Measurements from ENCODE around the gene GATA3. TPM values are rescaled to one million over a fixed set of nuclear protein-coding genes. Genes with fewer than 3 reads are reported as not detected.

GATA3 gene
- total and polyA plus RNA-seq, 2 of the 8 experiments (the other 6 are each of a cell fraction or from before 2014, with no cell fraction given), result 0.02 to 0.43 TPM

DNA sequence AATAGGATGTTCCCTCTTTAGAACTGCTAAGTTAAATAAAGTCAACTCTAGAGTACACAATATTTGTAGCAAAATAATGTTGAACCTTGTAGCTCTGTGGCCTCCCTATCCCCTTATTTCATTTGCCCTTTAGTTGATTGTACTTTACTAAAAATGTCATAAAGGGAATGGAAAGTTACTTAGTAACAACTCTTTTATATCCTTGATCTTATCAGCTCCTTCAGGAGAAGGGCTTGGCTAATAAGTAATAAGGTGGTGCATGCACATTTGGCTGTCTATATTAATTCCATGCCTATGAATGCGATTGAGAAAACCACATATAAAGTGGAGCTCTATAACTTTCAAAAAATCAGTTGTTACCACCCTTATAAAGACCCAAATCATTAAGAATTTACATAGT is 41.5 kb upstream of the GATA3 start:
- Histone ChIP-seq H4K8ac (ENCODE audit: extremely low read depth, insufficient read depth, low read length) (no peak overlapping the region), H3K18ac (ENCODE audit: extremely low read depth, low read length) (no peak overlapping the region), H2BK12ac (ENCODE audit: low read depth, low read length) (no peak overlapping the region), H2BK20ac (ENCODE audit: low read length) (no peak overlapping the region), H4K20me1 (replicated peaks in 1 of 2; ENCODE audit: control insufficient read depth in 1 of 2, insufficient read depth in 2 of 2, low read length in 2 of 2) (no peaks in the 10 kb centered on the region), H3K23ac (ENCODE audit: insufficient read length) (no peak overlapping the region), H2AFZ (ENCODE audit: low read length) (no peak overlapping the region), H3K79me2 (ENCODE audit: control insufficient read depth in 1 of 2, insufficient read depth in 2 of 2, low read length in 2 of 2) (no peaks in the 10 kb centered on the region), H3K4me1 (replicated peaks in 1 of 4; ENCODE audit: control insufficient read depth in 3 of 4, insufficient read depth in 4 of 4, low read length in 3 of 4) (peaks cover 0 to 5% (median 0%) of the 10 kb centered on the region in 4 experiments; a peak in 2 of 7 replicates), H3K79me1 (ENCODE audit: low read depth, low read length) (no peaks in the 10 kb centered on the region), H3K23me2 (ENCODE audit: low read depth, low read length) (no peaks in the 10 kb centered on the region), H2BK5ac (ENCODE audit: low read depth, low read length) (no peak overlapping the region), H3K36me3 (ENCODE audit: control insufficient read depth in 2 of 4, insufficient read depth in 4 of 4, low read length in 3 of 4) (peaks cover 0 to 11% (median 0%) of the 10 kb centered on the region in 4 experiments; a peak in 3 of 8 replicates), H3K9ac (replicated peaks in 1 of 4; ENCODE audit: extremely low read depth in 1 of 4, low read depth in 3 of 4, low read length in 3 of 4) (no peak overlapping the region), H2BK15ac (ENCODE audit: low read length) (no peak overlapping the region), H3K9me3 (ENCODE audit: insufficient read depth in 2 of 2, low read depth in 1 of 2, low read length in 1 of 2) (no peaks in the 10 kb centered on the region), H3K14ac (ENCODE audit: insufficient read length) (no peak overlapping the region), H3K4me3 (ENCODE audit: extremely low read depth in 1 of 4, insufficient read depth in 2 of 4, low read depth in 3 of 4, low read length in 4 of 4) (no peak overlapping the region), H4K91ac (replicated peaks; ENCODE audit: insufficient read length, low read length) (no peak overlapping the region), H2AK5ac (ENCODE audit: low read depth, low read length) (no peak overlapping the region), H3K27me3 (replicated peaks in 1 of 4; ENCODE audit: control insufficient read depth in 3 of 4, extremely low read depth in 1 of 4, insufficient read depth in 3 of 4, low read length in 3 of 4) (no peaks in the 10 kb centered on the region), H4K5ac (ENCODE audit: insufficient read length, low read depth, low read length) (no peak overlapping the region), H3K56ac (replicated peaks; ENCODE audit: insufficient read length, low read depth, low read length) (no peak overlapping the region), H3K4me2 (ENCODE audit: insufficient read depth in 1 of 2, low read depth in 2 of 2, low read length in 2 of 2) (no peak overlapping the region), H2BK120ac (replicated peaks; ENCODE audit: low read depth, low read length) (no peak overlapping the region), H3K27ac (ENCODE audit: low read depth, low read length) (no peak overlapping the region), H3K4ac (replicated peaks; ENCODE audit: insufficient read length, low read depth, low read length) (no peak overlapping the region)
- FAIRE-seq (no peak), DNase-seq (ENCODE audit: low read depth in 1 of 2, low spot score in 2 of 2) (no peak)
- TF ChIP-seq POU5F1 (IDR thresholded peaks at IDR 0.05; ENCODE audit: low read depth, low read length), result no peak
- TF ChIP-seq CBX5 (IDR thresholded peaks at IDR 0.05; ENCODE audit: low read depth, low read length), result no peak
- TF ChIP-seq FOSL1 (IDR thresholded peaks at IDR 0.05; ENCODE audit: insufficient read depth, low read depth, low read length), result no peak
- TF ChIP-seq, protein P1, sequence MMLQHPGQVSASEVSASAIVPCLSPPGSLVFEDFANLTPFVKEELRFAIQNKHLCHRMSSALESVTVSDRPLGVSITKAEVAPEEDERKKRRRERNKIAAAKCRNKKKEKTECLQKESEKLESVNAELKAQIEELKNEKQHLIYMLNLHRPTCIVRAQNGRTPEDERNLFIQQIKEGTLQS (IDR thresholded peaks at IDR 0.05; ENCODE audit: insufficient read depth, low read depth, low read length), result no peak
- no peak for TF ChIP-seq NANOG (IDR thresholded peaks at IDR 0.05; ENCODE audit: insufficient read depth, low read depth, low read length, poor library complexity, severe bottlenecking)
- TF ChIP-seq CHD1 (IDR thresholded peaks at IDR 0.05; ENCODE audit: low read depth, low read length), result no peak
- no peak for TF ChIP-seq ZNF274 (IDR thresholded peaks at IDR 0.05; ENCODE audit: borderline replicate concordance, extremely low read depth, low read length)
- no peak for TF ChIP-seq GTF2F1 (IDR thresholded peaks at IDR 0.05; ENCODE audit: borderline replicate concordance, low read depth, low read length)
- POLR2A ChIA-PET (ENCODE audit: partially characterized antibody), result no interaction called here
- CTCF ChIA-PET (ENCODE audit: partially characterized antibody), result interaction anchor here (0.6 to 0.7 kb wide), 2 partner anchors 13 to 666 kb away, joined by 3 to 5 read pairs; no protein-coding TSS in a partner anchor
- WGBS, 2 experiments (ENCODE audit: extremely low coverage in 1 of 2, insufficient coverage in 1 of 2, insufficient read length in 1 of 2, insufficient replicate concordance in 2 of 2, low coverage in 1 of 2, low lambda C conversion rate in 2 of 2, missing lambda C conversion rate in 1 of 2), result 86% methylated on average over 1 of the region's 1 CpG; no CpG with 5 or more reads in 1 of the 2 experiments

All from H1 (cell line).